H9 (cell line): ENCODE measurements around the gene ADTRP. TPM values are rescaled to one million over a fixed set of nuclear protein-coding genes. Genes with fewer than 3 reads are reported as not detected.

ENCODE experiments used
- DNase-seq: peaks from one replicate; pipeline ENCODE4 v3.0.0-alpha.2; 2017
- H2AFZ ChIP-seq: one replicate; pipeline ENCODE4 v1.6.1; 2013; ENCODE audit warnings: mild to moderate bottlenecking, low read length, control low read depth, moderate library complexity
- H2AK5ac ChIP-seq: 2 replicates; pipeline ENCODE4 v1.6.1; 2013; ENCODE audit warnings: low read length, control low read depth, mixed read lengths; ENCODE audit not compliant: insufficient read length
- H2BK120ac ChIP-seq: one replicate; pipeline ENCODE4 v1.6.1; 2013; ENCODE audit warnings: low read depth, mild to moderate bottlenecking, low read length, control low read depth, inconsistent platforms; ENCODE audit not compliant: poor library complexity, severe bottlenecking
- H2BK12ac ChIP-seq: 2 replicates; pipeline ENCODE4 v1.6.1; 2013; ENCODE audit warnings: low read length, control low read depth, mixed read lengths, low read depth; ENCODE audit not compliant: insufficient read length
- H2BK15ac ChIP-seq: 2 replicates; pipeline ENCODE4 v1.6.1; 2013; ENCODE audit warnings: low read depth, low read length, control low read depth
- H2BK20ac ChIP-seq: one replicate; pipeline ENCODE4 v1.6.1; 2013; ENCODE audit warnings: low read depth, mild to moderate bottlenecking, low read length, control low read depth, inconsistent platforms; ENCODE audit not compliant: poor library complexity, severe bottlenecking
- H2BK5ac ChIP-seq: 2 replicates; pipeline ENCODE4 v1.6.1; 2013; ENCODE audit warnings: low read length, control low read depth, mixed read lengths; ENCODE audit not compliant: insufficient read length
- H3K14ac ChIP-seq: 2 replicates; pipeline ENCODE4 v1.6.1; 2013; ENCODE audit warnings: low read length, control low read depth; ENCODE audit not compliant: insufficient read depth
- H3K18ac ChIP-seq: 2 replicates; pipeline ENCODE4 v1.6.1; 2013; ENCODE audit warnings: low read depth, mild to moderate bottlenecking, mixed read lengths, low read length, control low read depth; ENCODE audit not compliant: insufficient read length
- H3K23ac ChIP-seq: 2 replicates; pipeline ENCODE4 v1.6.1; 2013; ENCODE audit warnings: low read length, control low read depth, mixed read lengths, low read depth; ENCODE audit not compliant: insufficient read length
- H3K23me2 ChIP-seq: 2 replicates; pipeline ENCODE4 v1.6.1; 2013; ENCODE audit warnings: low read depth, mild to moderate bottlenecking, mixed read lengths, low read length, control low read depth; ENCODE audit not compliant: insufficient read length, poor library complexity, severe bottlenecking
- H3K27ac ChIP-seq: 2 replicates; pipeline ENCODE4 v1.5.1; 2013; ENCODE audit warnings: low read length, control low read depth, mixed read lengths, low read depth; ENCODE audit not compliant: insufficient read length
- H3K27me3 ChIP-seq: 2 replicates; pipeline ENCODE4 v1.6.1; 2013; ENCODE audit warnings: low read length, control low read depth, inconsistent platforms; ENCODE audit not compliant: insufficient read depth
- H3K4ac ChIP-seq: 2 replicates; pipeline ENCODE4 v1.6.1; 2013; ENCODE audit warnings: low read depth, mild to moderate bottlenecking, control low read depth, inconsistent platforms, low read length, moderate library complexity
- H3K4me1 ChIP-seq: 2 replicates; pipeline ENCODE4 v1.6.1; 2013; ENCODE audit warnings: low read length, control low read depth, inconsistent platforms; ENCODE audit not compliant: insufficient read depth
- H3K4me2 ChIP-seq: 2 replicates; pipeline ENCODE4 v1.6.1; 2013; ENCODE audit warnings: low read length, control low read depth, mixed read lengths; ENCODE audit not compliant: insufficient read length, insufficient read depth
- H3K56ac ChIP-seq: 2 replicates; pipeline ENCODE4 v1.6.1; 2013; ENCODE audit warnings: low read depth, mild to moderate bottlenecking, mixed read lengths, low read length, control low read depth; ENCODE audit not compliant: insufficient read length
- H3K79me1 ChIP-seq: 2 replicates; pipeline ENCODE4 v1.6.1; 2013; ENCODE audit warnings: low read depth, mild to moderate bottlenecking, moderate library complexity, low read length, control low read depth, inconsistent platforms; ENCODE audit not compliant: insufficient read depth, poor library complexity, severe bottlenecking
- H3K79me2 ChIP-seq: 2 replicates; pipeline ENCODE4 v1.6.1; 2013; ENCODE audit warnings: low read length, control low read depth, inconsistent platforms; ENCODE audit not compliant: insufficient read depth
- H3K9ac ChIP-seq: 2 replicates; pipeline ENCODE4 v1.6.1; 2013; ENCODE audit warnings: low read length, control low read depth, mixed read lengths; ENCODE audit not compliant: insufficient read length; ENCODE audit errors: extremely low read depth
- H3K9me3 ChIP-seq: one replicate; pipeline ENCODE4 v1.6.1; 2013; ENCODE audit warnings: low read depth, low read length, inconsistent platforms; ENCODE audit not compliant: control insufficient read depth
- H3T11ph ChIP-seq: one replicate; pipeline ENCODE4 v1.6.1; 2013; ENCODE audit warnings: mild to moderate bottlenecking, low read length, control low read depth, inconsistent platforms
- H4K20me1 ChIP-seq: one replicate; pipeline ENCODE4 v1.6.1; 2013; ENCODE audit not compliant: control insufficient read depth, insufficient read length, insufficient read depth
- H4K5ac ChIP-seq: 2 replicates; pipeline ENCODE4 v1.6.1; 2013; ENCODE audit warnings: low read depth, mild to moderate bottlenecking, mixed read lengths, low read length, control low read depth; ENCODE audit not compliant: insufficient read length
- H4K8ac ChIP-seq: replicated peaks from 2 replicates; pipeline ENCODE4 v1.6.1; 2013; ENCODE audit warnings: low read length, control low read depth, mixed read lengths, low read depth; ENCODE audit not compliant: insufficient read length
- H4K91ac ChIP-seq: 2 replicates; pipeline ENCODE4 v1.6.1; 2013; ENCODE audit warnings: low read depth, mild to moderate bottlenecking, moderate library complexity, mixed read lengths, low read length, control low read depth; ENCODE audit not compliant: insufficient read length
- H3K27ac Mint-ChIP-seq, 3 experiments: 2 replicates in 2 of 3; 3 replicates in 1 of 3; pipeline ENCODE4 v1.8.0; 2020 to 2021; ENCODE audit warnings: mixed read lengths in 3 of 3, mild to moderate bottlenecking in 1 of 3, moderate library complexity in 1 of 3
- H3K27me3 Mint-ChIP-seq: 2 replicates; pipeline ENCODE4 v1.8.0; 2021; ENCODE audit warnings: low read depth, mild to moderate bottlenecking, moderate library complexity, mixed read lengths
- H3K36me3 Mint-ChIP-seq, 3 experiments: 2 replicates in 2 of 3; 3 replicates in 1 of 3; pipeline ENCODE4 v1.8.0; 2020 to 2021; ENCODE audit warnings: low read depth in 3 of 3, mixed read lengths in 3 of 3; ENCODE audit not compliant: insufficient read depth in 1 of 3
- H3K4me1 Mint-ChIP-seq, 2 experiments: 2 replicates each; pipeline ENCODE4 v1.8.0; 2020; ENCODE audit warnings: mixed read lengths in 2 of 2
- H3K4me3 Mint-ChIP-seq, 2 experiments: 2 replicates in 1 of 2; 3 replicates in 1 of 2; pipeline ENCODE4 v1.8.0; 2020 to 2021; ENCODE audit warnings: mild to moderate bottlenecking in 2 of 2, mixed read lengths in 2 of 2, moderate library complexity in 1 of 2
- H3K9me3 Mint-ChIP-seq, 2 experiments: 2 replicates in 1 of 2; 3 replicates in 1 of 2; pipeline ENCODE4 v1.8.0; 2020; ENCODE audit warnings: mild to moderate bottlenecking in 2 of 2, mixed read lengths in 2 of 2, moderate library complexity in 1 of 2
- CTCF ChIP-seq: fragments of 200-600 bp; sonication (generic); conservative IDR thresholded peaks from 3 replicates; pipeline ENCODE4 v1.8.0; 2021; ENCODE audit warnings: antibody characterized with exemption, mild to moderate bottlenecking
- WGBS: extraction: QIAGEN DNeasy Blood & Tissue Kit; methylation state at CpG from one replicate; pipeline ENCODE4 v1.1.7; 2013; ENCODE audit warnings: missing lambda C conversion rate, low lambda C conversion rate, mixed read lengths; ENCODE audit not compliant: insufficient read length; ENCODE audit errors: extremely low coverage; 5-methylcytosine and 5-hydroxymethylcytosine counted together
- total RNA-seq: library from RNA; stranded (reverse); gene quantifications from 2 replicates; pipeline ENCODE4 v1.2.1, GENCODE V29; 2021

ADTRP gene
- total RNA-seq, 1 experiment from 2014 or later: not detected

- no peak overlapping the region for H3K14ac ChIP-seq
- H4K5ac ChIP-seq: no peak overlapping the region
- no peaks in the 10 kb centered on the region for H3K79me1 ChIP-seq
- no peaks in the 10 kb centered on the region for H3K23me2 ChIP-seq
- peaks cover 50 to 51% of the 10 kb centered on the region in 2 experiments for H3K4me1 Mint-ChIP-seq
- WGBS: no CpG with 5 or more reads among the region's 1 CpG
- no peak overlapping the region for H4K8ac ChIP-seq
- no peak overlapping the region for H2BK20ac ChIP-seq
- TF ChIP-seq CTCF: no peak
- no peak overlapping the region for H2AK5ac ChIP-seq
- H4K91ac ChIP-seq: no peak overlapping the region
- no peak overlapping the region for H3K23ac ChIP-seq
- no peaks in the 10 kb centered on the region; a peak in 2 of 7 replicates for H3K36me3 Mint-ChIP-seq
- no peaks in the 10 kb centered on the region for H3K27me3 ChIP-seq
- no peak overlapping the region for H3K4me2 ChIP-seq
- no peak overlapping the region for H2BK15ac ChIP-seq
- no peak overlapping the region for H3K4ac ChIP-seq
- no peak overlapping the region for H3K4me3 Mint-ChIP-seq
- H3T11ph ChIP-seq: no peak overlapping the region
- no peak overlapping the region for H3K18ac ChIP-seq
- H2BK12ac ChIP-seq: no peak overlapping the region
- H3K27ac Mint-ChIP-seq: no peak overlapping the region
- no peaks in the 10 kb centered on the region for H4K20me1 ChIP-seq
- no peak overlapping the region for H2BK5ac ChIP-seq
- H3K9ac ChIP-seq: no peak overlapping the region
- H3K27me3 Mint-ChIP-seq: no peaks in the 10 kb centered on the region
- no peak for DNase-seq
- H3K9me3 Mint-ChIP-seq: no peaks in the 10 kb centered on the region
- H3K27ac ChIP-seq: no peak overlapping the region
- H3K79me2 ChIP-seq: no peaks in the 10 kb centered on the region
- no peak overlapping the region for H2AFZ ChIP-seq
- H3K9me3 ChIP-seq: no peaks in the 10 kb centered on the region
- H2BK120ac ChIP-seq: no peak overlapping the region
- peaks cover 12% of the 10 kb centered on the region for H3K4me1 ChIP-seq
- no peak overlapping the region for H3K56ac ChIP-seq
Measured at GRCh38 chr6:11764250-11764604, 14.4 kb downstream of the ADTRP start.
